Natural killer cell (primary cell): ENCODE data around the gene EEF1AKMT1. TPM values are rescaled to one million over a fixed set of nuclear protein-coding genes. Genes with fewer than 3 reads are reported as not detected.

ENCODE experiments used
- ATAC-seq, 3 donors: fragments of 150-1000 bp in 2 of 3; fragments of 200-7000 bp in 1 of 3; cut with Tn5 transposase; 1 replicate in 1 of 3; 2 replicates in 2 of 3; pipeline ENCODE4 v1.10.0; 2021; ENCODE audit warnings: mild to moderate bottlenecking in 2 of 3, moderate library complexity in 2 of 3
- DNase-seq, 2 donors: peaks; one replicate each; pipeline versions ENCODE4 v3.0.0 to v3.0.0-alpha.2; 2013 to 2021; ENCODE audit warnings: mixed read lengths in 1 of 2
- H3K27ac ChIP-seq: one replicate; pipeline ENCODE4 v1.5.1; 2013; ENCODE audit warnings: mild to moderate bottlenecking, low read length
- H3K27me3 ChIP-seq: one replicate; pipeline ENCODE4 v1.6.1; 2013; ENCODE audit warnings: low read length; ENCODE audit not compliant: control insufficient read depth, insufficient read depth
- H3K36me3 ChIP-seq: one replicate; pipeline ENCODE4 v1.6.1; 2013; ENCODE audit warnings: low read length; ENCODE audit not compliant: control insufficient read depth, insufficient read depth
- H3K4me1 ChIP-seq: one replicate; pipeline ENCODE4 v1.6.1; 2013; ENCODE audit warnings: low read length; ENCODE audit not compliant: control insufficient read depth, insufficient read depth
- H3K4me3 ChIP-seq: one replicate; pipeline ENCODE4 v1.5.1; 2013; ENCODE audit warnings: low read length
- H3K9me3 ChIP-seq: one replicate; pipeline ENCODE4 v1.6.1; 2013; ENCODE audit warnings: low read length; ENCODE audit not compliant: control insufficient read depth, insufficient read depth
- H3K27ac Mint-ChIP-seq, 2 donors: one replicate each; pipeline ENCODE4 v1.8.0; 2022; ENCODE audit warnings: mild to moderate bottlenecking in 2 of 2, mixed read lengths in 2 of 2, moderate library complexity in 1 of 2
- H3K27me3 Mint-ChIP-seq, 2 donors: one replicate each; pipeline ENCODE4 v1.8.0; 2022; ENCODE audit warnings: low read depth in 2 of 2, mixed read lengths in 2 of 2
- H3K36me3 Mint-ChIP-seq: one replicate; pipeline ENCODE4 v1.8.0; 2022; ENCODE audit warnings: mixed read lengths
- H3K4me1 Mint-ChIP-seq, 2 donors: one replicate each; pipeline ENCODE4 v1.8.0; 2022; ENCODE audit warnings: mixed read lengths in 2 of 2
- H3K4me3 Mint-ChIP-seq: one replicate; pipeline ENCODE4 v1.8.0; 2022; ENCODE audit warnings: mild to moderate bottlenecking, moderate library complexity, mixed read lengths
- H3K9me3 Mint-ChIP-seq, 2 donors: one replicate each; pipeline ENCODE4 v1.8.0; 2022; ENCODE audit warnings: mixed read lengths in 2 of 2
- CTCF ChIP-seq: fragments of 200-600 bp; IDR thresholded peaks from one replicate; pipeline ENCODE4 v1.8.0; 2022; ENCODE audit warnings: antibody characterized with exemption
- WGBS: methylation state at CpG from one replicate; pipeline ENCODE4 v1.1.7; 2013; ENCODE audit warnings: missing lambda C conversion rate; ENCODE audit not compliant: insufficient coverage; 5-methylcytosine and 5-hydroxymethylcytosine counted together
- intact Hi-C: fragments of 100-400 bp; cut with micrococcal nuclease; formaldehyde crosslinking; loops from one replicate; pipeline ENCODE4 v1.14.2; 2022
- total RNA-seq, 4 donors: library from RNA; stranded (reverse); fragments of 120-200 nt in 1 of 4; gene quantifications; one replicate each; pipeline versions ENCODE4 v1.2.3 to v1.2.4, GENCODE V29; 2013 to 2022

EEF1AKMT1 gene
- total RNA-seq = 1 to 10 TPM; 3.8 to 5.1 (median 4.6) TPM
- 7.8 TPM for total RNA-seq (2013)

- under 1% methylated on average over 72 of the region's 72 CpGs for WGBS
- Histone ChIP-seq H3K36me3 (no peaks in the 10 kb centered on the region), H3K4me3 (peak within 1 kb of the TSS; percentile 81), H3K4me1 (peaks cover 13% of the 10 kb centered on the region), H3K27ac (peak within 1 kb of the TSS; percentile 84), H3K27me3 (no peaks in the 10 kb centered on the region), H3K9me3 (no peaks in the 10 kb centered on the region)
- Mint-ChIP-seq H3K4me3 (peak within 1 kb of the TSS; percentile 92), H3K4me1 (peaks cover 20 to 37% of the 10 kb centered on the region in 2 donors), H3K36me3 (peaks cover 14% of the 10 kb centered on the region), H3K27me3 (no peaks in the 10 kb centered on the region), H3K27ac (peak within 1 kb of the TSS; percentile 93 to 96), H3K9me3 (peaks cover 4% of the 10 kb centered on the region in 2 donors)
- intact Hi-C loops = no loop called here
- ATAC-seq = peak; percentile 88 to 95 (median 88)
- TF ChIP-seq CTCF = no peak
- peak; percentile 91 to 97 for DNase-seq
Measured at GRCh38 chr13:20773194-20774080, at the start of gene EEF1AKMT1. Gene EEF1AKMT1 (minus strand): TSS chr13:20773961. CDS start chr13:20757598, 16,363 bp downstream.

- Mint-ChIP-seq H3K27ac (no peak overlapping the region), H3K4me1 (no peaks in the 10 kb centered on the region), H3K36me3 (no peaks in the 10 kb centered on the region), H3K4me3 (no peak overlapping the region), H3K27me3 (no peaks in the 10 kb centered on the region), H3K9me3 (no peaks in the 10 kb centered on the region)
- Histone ChIP-seq H3K4me1 (no peaks in the 10 kb centered on the region), H3K36me3 (peaks cover 8% of the 10 kb centered on the region), H3K27ac (no peak overlapping the region), H3K27me3 (no peaks in the 10 kb centered on the region), H3K4me3 (no peak overlapping the region), H3K9me3 (no peaks in the 10 kb centered on the region)
- no peak for TF ChIP-seq CTCF
- no CpG with 5 or more reads among the region's 1 CpG for WGBS
- intact Hi-C loops = no loop called here
- no peak for ATAC-seq
- no peak for DNase-seq
Measured at GRCh38 chr13:20823071-20823470, 49.3 kb upstream of the EEF1AKMT1 start.

GRCh38 chr13:20822406-20822805, 48.6 kb upstream of the EEF1AKMT1 start:
- DNase-seq = no peak

More at GRCh38 chr13:20822406-20822805, 48.6 kb upstream of the EEF1AKMT1 start:
- Histone ChIP-seq H3K27me3 (no peaks in the 10 kb centered on the region), H3K27ac (no peak overlapping the region), H3K36me3 (peaks cover 8% of the 10 kb centered on the region), H3K9me3 (no peaks in the 10 kb centered on the region), H3K4me3 (no peak overlapping the region), H3K4me1 (no peaks in the 10 kb centered on the region)
- no peaks in the 10 kb centered on the region for H3K9me3 Mint-ChIP-seq
- no peaks in the 10 kb centered on the region for H3K27me3 Mint-ChIP-seq
- H3K4me1 Mint-ChIP-seq = no peaks in the 10 kb centered on the region
- TF ChIP-seq CTCF = no peak
- no peak overlapping the region for H3K27ac Mint-ChIP-seq
- WGBS = no CpG with 5 or more reads among the region's 1 CpG
- H3K4me3 Mint-ChIP-seq = no peak overlapping the region
- H3K36me3 Mint-ChIP-seq = no peaks in the 10 kb centered on the region
- intact Hi-C loops = no loop called here
- ATAC-seq = no peak
